Measurements from ENCODE around the gene SELENOH.

DNA sequence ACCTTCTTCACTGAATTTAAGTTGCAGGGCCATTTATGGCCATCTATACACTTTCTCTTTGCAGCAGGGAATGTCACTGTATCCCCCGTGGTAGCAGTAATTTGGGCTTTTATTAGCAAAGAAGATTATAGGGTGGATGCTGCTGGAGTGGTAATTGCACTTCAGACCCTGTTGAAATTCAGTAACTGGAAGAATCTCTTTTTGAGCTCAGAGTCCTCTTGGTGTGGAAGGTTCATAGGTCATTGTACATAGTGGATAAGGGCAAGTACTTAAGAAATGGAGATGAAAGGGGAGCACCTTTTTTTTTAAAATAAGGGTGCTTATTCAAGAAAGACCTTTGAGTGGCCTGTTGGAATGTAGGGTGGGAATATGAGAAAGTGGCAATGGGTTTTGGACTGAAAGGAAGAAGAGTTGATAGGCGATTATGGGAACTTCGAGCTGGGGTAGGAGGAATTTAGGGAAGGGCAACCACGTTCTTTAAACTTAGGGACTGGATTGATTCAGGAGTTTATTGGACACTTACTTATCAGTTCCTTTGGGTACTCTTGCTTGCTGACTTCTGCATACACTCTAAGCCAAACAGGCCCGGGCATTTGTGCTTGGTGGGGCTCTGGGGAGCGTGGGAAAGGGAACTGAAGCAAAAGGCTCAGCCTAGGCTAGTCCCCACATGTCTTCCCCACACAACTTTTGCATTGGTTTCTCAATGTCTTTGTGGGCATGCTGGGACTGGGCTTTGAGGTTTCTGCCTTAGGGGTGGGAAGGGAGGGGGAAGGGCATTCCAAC is 46.8 kb downstream of the SELENOH start:
- no peak for TF ChIP-seq POLR2AphosphoS5 (IDR thresholded peaks at IDR 0.05)
- TF ChIP-seq, protein P1, sequence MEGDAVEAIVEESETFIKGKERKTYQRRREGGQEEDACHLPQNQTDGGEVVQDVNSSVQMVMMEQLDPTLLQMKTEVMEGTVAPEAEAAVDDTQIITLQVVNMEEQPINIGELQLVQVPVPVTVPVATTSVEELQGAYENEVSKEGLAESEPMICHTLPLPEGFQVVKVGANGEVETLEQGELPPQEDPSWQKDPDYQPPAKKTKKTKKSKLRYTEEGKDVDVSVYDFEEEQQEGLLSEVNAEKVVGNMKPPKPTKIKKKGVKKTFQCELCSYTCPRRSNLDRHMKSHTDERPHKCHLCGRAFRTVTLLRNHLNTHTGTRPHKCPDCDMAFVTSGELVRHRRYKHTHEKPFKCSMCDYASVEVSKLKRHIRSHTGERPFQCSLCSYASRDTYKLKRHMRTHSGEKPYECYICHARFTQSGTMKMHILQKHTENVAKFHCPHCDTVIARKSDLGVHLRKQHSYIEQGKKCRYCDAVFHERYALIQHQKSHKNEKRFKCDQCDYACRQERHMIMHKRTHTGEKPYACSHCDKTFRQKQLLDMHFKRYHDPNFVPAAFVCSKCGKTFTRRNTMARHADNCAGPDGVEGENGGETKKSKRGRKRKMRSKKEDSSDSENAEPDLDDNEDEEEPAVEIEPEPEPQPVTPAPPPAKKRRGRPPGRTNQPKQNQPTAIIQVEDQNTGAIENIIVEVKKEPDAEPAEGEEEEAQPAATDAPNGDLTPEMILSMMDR (IDR thresholded peaks at IDR 0.05): no peak
- no peak for TF ChIP-seq EP300 (IDR thresholded peaks at IDR 0.05; ENCODE audit: low read depth)
